GM19099 (cell line): Measurements from ENCODE around the gene FOXN4.

Experiments used
- POLR2A ChIP-seq: IDR thresholded peaks from 3 replicates; pipeline ENCODE4 v1.6.1; 2011; ENCODE audit warnings: low read depth; ENCODE audit not compliant: insufficient read length; ENCODE audit errors: extremely low read depth

Gene FOXN4

GRCh38 chr12:109261087-109261486, 48.0 kb downstream of the FOXN4 start:
- TF ChIP-seq POLR2A: no peak

DNA sequence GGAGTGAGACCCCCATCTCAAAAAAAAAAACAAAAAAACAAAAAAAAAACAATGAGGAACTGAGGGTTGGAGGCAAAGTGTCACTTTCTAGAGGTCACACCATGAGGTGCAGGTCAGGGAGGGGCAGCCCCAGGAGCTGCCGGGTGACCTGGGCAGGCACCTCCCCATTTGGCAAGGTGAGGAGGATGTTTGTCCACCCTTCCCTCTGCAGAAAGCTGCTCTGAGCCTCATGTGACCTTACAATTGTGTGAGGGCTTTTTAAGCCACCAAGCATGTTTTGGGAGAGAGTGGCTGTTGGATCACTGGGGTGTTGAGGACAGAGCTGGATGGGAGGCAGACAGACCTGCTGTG, 49.6 kb downstream of the FOXN4 start:
- no peak for TF ChIP-seq POLR2A

- TF ChIP-seq POLR2A: no peak
Measured at GRCh38 chr12:109258607-109259544, 50.2 kb downstream of the FOXN4 start.

GRCh38 chr12:109258201-109258600, 50.9 kb downstream of the FOXN4 start:
- no peak for TF ChIP-seq POLR2A

DNA sequence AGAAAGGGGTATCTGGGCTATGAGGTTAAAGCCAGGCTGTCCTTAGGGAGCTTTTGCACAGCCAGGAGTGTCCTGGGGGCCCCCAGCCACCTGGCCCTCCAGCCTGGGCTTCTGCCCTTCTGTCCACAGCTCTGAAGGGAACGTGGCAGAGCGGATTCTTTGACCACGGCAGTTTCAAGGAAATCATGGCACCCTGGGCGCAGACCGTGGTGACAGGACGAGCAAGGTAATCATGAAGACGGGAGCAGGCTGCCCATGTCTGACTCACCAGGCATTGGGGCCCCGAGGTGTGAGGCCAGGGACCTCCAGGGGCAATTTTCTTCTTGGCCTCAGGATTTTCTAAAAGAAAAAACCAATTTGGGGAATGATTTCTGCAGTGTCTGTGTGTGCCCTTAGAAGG, 53.1 kb downstream of the FOXN4 start:
- TF ChIP-seq POLR2A: no peak

DNA sequence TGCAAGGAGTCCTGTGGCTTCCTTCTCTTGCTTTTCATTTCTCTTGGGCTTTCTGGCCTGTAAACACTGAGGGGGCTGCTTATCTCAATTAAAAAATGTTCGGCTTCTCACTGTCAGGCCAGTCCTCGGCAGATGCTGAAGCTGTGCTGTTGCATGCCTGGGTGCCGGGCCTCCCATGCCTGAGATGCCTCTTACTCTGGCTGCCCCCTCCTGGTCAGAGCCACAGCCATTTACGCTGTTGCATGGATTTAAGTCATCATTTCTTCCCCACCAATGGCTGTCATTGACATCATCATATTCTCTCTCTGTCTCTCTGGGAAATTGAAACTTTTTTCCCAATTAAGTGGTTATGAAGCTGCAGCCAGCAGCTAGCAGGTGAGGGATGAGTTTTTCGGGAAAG, 53.7 kb downstream of the FOXN4 start:
- no peak for TF ChIP-seq POLR2A

GRCh38 chr12:109253913-109254544, 55.1 kb downstream of the FOXN4 start:
- TF ChIP-seq POLR2A: no peak

GRCh38 chr12:109252799-109253198, 56.3 kb downstream of the FOXN4 start:
- TF ChIP-seq POLR2A: no peak

GRCh38 chr12:109250523-109250922, 58.6 kb downstream of the FOXN4 start:
- TF ChIP-seq POLR2A: no peak

GRCh38 chr12:109247831-109248654, 61.0 kb downstream of the FOXN4 start:
- no peak for TF ChIP-seq POLR2A

- TF ChIP-seq POLR2A: no peak
Measured at GRCh38 chr12:109246221-109246620, 62.9 kb downstream of the FOXN4 start.

GRCh38 chr12:109244073-109244472, 65.0 kb downstream of the FOXN4 start:
- no peak for TF ChIP-seq POLR2A

- TF ChIP-seq POLR2A: no peak
Measured at GRCh38 chr12:109241936-109242335, 67.1 kb downstream of the FOXN4 start.

GRCh38 chr12:109240365-109240764, 68.7 kb downstream of the FOXN4 start:
- no peak for TF ChIP-seq POLR2A

DNA sequence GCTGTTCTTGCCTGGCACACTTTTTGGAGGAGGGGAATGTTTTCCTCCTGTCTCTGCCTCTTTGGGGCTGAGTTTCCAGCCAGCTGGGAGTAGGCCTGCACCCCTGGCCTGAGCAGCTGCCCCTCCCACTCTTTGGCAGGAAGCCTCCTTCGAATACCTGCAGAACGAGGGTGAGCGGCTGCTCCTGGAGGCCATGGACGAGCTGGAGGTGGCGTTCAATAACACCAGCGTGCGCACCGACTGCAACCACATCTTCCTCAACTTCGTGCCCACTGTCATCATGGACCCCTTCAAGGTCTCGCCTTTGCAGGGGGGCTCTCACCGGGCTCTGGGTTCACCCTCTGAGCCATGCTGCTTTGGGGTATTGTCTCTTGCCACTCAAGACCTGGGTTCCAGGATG, 69.4 kb downstream of the FOXN4 start:
- no peak for TF ChIP-seq POLR2A

- no peak for TF ChIP-seq POLR2A
Measured at GRCh38 chr12:109239179-109239578, 69.9 kb downstream of the FOXN4 start.

GRCh38 chr12:109236257-109236656, 72.8 kb downstream of the FOXN4 start:
- TF ChIP-seq POLR2A: no peak
